ENCODE data around the gene GNG2.

GNG2 gene

GRCh38 chr14:51877810-51878209 is 17.4 kb downstream of the GNG2 start:
- H3K4me3 ChIP-seq (ENCODE audit: insufficient read length, low read depth), result no peak overlapping the region
- no peaks in the 10 kb centered on the region for H3K9me3 ChIP-seq (ENCODE audit: insufficient read depth, low read length)
- DNase-seq (ENCODE audit: low read depth, low spot score), result no peak
- no peaks in the 10 kb centered on the region for H3K27me3 ChIP-seq (ENCODE audit: insufficient read depth, insufficient read length)
- H3K36me3 ChIP-seq (ENCODE audit: insufficient read depth, insufficient read length, low read length), result no peaks in the 10 kb centered on the region
- no peak overlapping the region for H3K9ac ChIP-seq (ENCODE audit: insufficient read length, low read depth)
- no peak for TF ChIP-seq YY1 (IDR thresholded peaks at IDR 0.05; ENCODE audit: insufficient read depth, insufficient read length)
- TF ChIP-seq ZNF274 (IDR thresholded peaks at IDR 0.05; ENCODE audit: low read depth, low read length), result no peak
- no peak for TF ChIP-seq SUZ12 (IDR thresholded peaks at IDR 0.05; ENCODE audit: extremely low read depth, insufficient read depth, insufficient read length)
- H3K4me1 ChIP-seq (ENCODE audit: insufficient read depth, insufficient read length), result no peaks in the 10 kb centered on the region

GRCh38 chr14:51879170-51879569 is 18.8 kb downstream of the GNG2 start:
- Histone ChIP-seq H3K4me1 (ENCODE audit: insufficient read depth, insufficient read length) (no peaks in the 10 kb centered on the region), H3K36me3 (ENCODE audit: insufficient read depth, insufficient read length, low read length) (no peaks in the 10 kb centered on the region), H3K9ac (ENCODE audit: insufficient read length, low read depth) (no peak overlapping the region), H3K9me3 (ENCODE audit: insufficient read depth, low read length) (no peaks in the 10 kb centered on the region), H3K4me3 (ENCODE audit: insufficient read length, low read depth) (no peak overlapping the region), H3K27me3 (ENCODE audit: insufficient read depth, insufficient read length) (no peaks in the 10 kb centered on the region)
- DNase-seq (ENCODE audit: low read depth, low spot score), result no peak
- no peak for TF ChIP-seq SUZ12 (IDR thresholded peaks at IDR 0.05; ENCODE audit: extremely low read depth, insufficient read depth, insufficient read length)
- TF ChIP-seq ZNF274 (IDR thresholded peaks at IDR 0.05; ENCODE audit: low read depth, low read length), result no peak
- no peak for TF ChIP-seq YY1 (IDR thresholded peaks at IDR 0.05; ENCODE audit: insufficient read depth, insufficient read length)

GRCh38 chr14:51880835-51881580 is 20.6 kb downstream of the GNG2 start:
- no peak for DNase-seq (ENCODE audit: low read depth, low spot score)
- H3K4me1 ChIP-seq (ENCODE audit: insufficient read depth, insufficient read length), result no peaks in the 10 kb centered on the region
- TF ChIP-seq SUZ12 (IDR thresholded peaks at IDR 0.05; ENCODE audit: extremely low read depth, insufficient read depth, insufficient read length), result no peak
- no peak for TF ChIP-seq YY1 (IDR thresholded peaks at IDR 0.05; ENCODE audit: insufficient read depth, insufficient read length)
- no peak for TF ChIP-seq ZNF274 (IDR thresholded peaks at IDR 0.05; ENCODE audit: low read depth, low read length)

GRCh38 chr14:51881636-51882035 is 21.2 kb downstream of the GNG2 start:
- no peaks in the 10 kb centered on the region for H3K4me1 ChIP-seq (ENCODE audit: insufficient read depth, insufficient read length)

More at GRCh38 chr14:51880835-51881580, 20.6 kb downstream of the GNG2 start:
- H3K4me3 ChIP-seq (ENCODE audit: insufficient read length, low read depth), result no peak overlapping the region
- no peaks in the 10 kb centered on the region for H3K9me3 ChIP-seq (ENCODE audit: insufficient read depth, low read length)
- H3K9ac ChIP-seq (ENCODE audit: insufficient read length, low read depth), result no peak overlapping the region
- no peaks in the 10 kb centered on the region for H3K27me3 ChIP-seq (ENCODE audit: insufficient read depth, insufficient read length)
- H3K36me3 ChIP-seq (ENCODE audit: insufficient read depth, insufficient read length, low read length), result no peaks in the 10 kb centered on the region

GRCh38 chr14:51883232-51883631 is 22.8 kb downstream of the GNG2 start:
- no peak for TF ChIP-seq SUZ12 (IDR thresholded peaks at IDR 0.05; ENCODE audit: extremely low read depth, insufficient read depth, insufficient read length)
- no peak for TF ChIP-seq YY1 (IDR thresholded peaks at IDR 0.05; ENCODE audit: insufficient read depth, insufficient read length)
- TF ChIP-seq ZNF274 (IDR thresholded peaks at IDR 0.05; ENCODE audit: low read depth, low read length), result no peak
- Histone ChIP-seq H3K9me3 (ENCODE audit: insufficient read depth, low read length) (no peaks in the 10 kb centered on the region), H3K36me3 (ENCODE audit: insufficient read depth, insufficient read length, low read length) (no peaks in the 10 kb centered on the region), H3K4me1 (ENCODE audit: insufficient read depth, insufficient read length) (no peaks in the 10 kb centered on the region), H3K4me3 (ENCODE audit: insufficient read length, low read depth) (no peak overlapping the region), H3K9ac (ENCODE audit: insufficient read length, low read depth) (no peak overlapping the region), H3K27me3 (ENCODE audit: insufficient read depth, insufficient read length) (no peaks in the 10 kb centered on the region)
- no peak for DNase-seq (ENCODE audit: low read depth, low spot score)

More at GRCh38 chr14:51881636-51882035, 21.2 kb downstream of the GNG2 start:
- Histone ChIP-seq H3K4me3 (ENCODE audit: insufficient read length, low read depth) (no peak overlapping the region), H3K9ac (ENCODE audit: insufficient read length, low read depth) (no peak overlapping the region), H3K9me3 (ENCODE audit: insufficient read depth, low read length) (no peaks in the 10 kb centered on the region), H3K27me3 (ENCODE audit: insufficient read depth, insufficient read length) (no peaks in the 10 kb centered on the region), H3K36me3 (ENCODE audit: insufficient read depth, insufficient read length, low read length) (no peaks in the 10 kb centered on the region)
- DNase-seq (ENCODE audit: low read depth, low spot score), result no peak
- TF ChIP-seq YY1 (IDR thresholded peaks at IDR 0.05; ENCODE audit: insufficient read depth, insufficient read length) (no peak), ZNF274 (IDR thresholded peaks at IDR 0.05; ENCODE audit: low read depth, low read length) (no peak), SUZ12 (IDR thresholded peaks at IDR 0.05; ENCODE audit: extremely low read depth, insufficient read depth, insufficient read length) (no peak)

- no peak overlapping the region for H3K4me3 ChIP-seq (ENCODE audit: insufficient read length, low read depth)
- no peak for TF ChIP-seq YY1 (IDR thresholded peaks at IDR 0.05; ENCODE audit: insufficient read depth, insufficient read length)
- no peak overlapping the region for H3K9ac ChIP-seq (ENCODE audit: insufficient read length, low read depth)
- H3K36me3 ChIP-seq (ENCODE audit: insufficient read depth, insufficient read length, low read length), result no peaks in the 10 kb centered on the region
- DNase-seq (ENCODE audit: low read depth, low spot score), result no peak
- H3K9me3 ChIP-seq (ENCODE audit: insufficient read depth, low read length), result no peaks in the 10 kb centered on the region
- H3K27me3 ChIP-seq (ENCODE audit: insufficient read depth, insufficient read length), result no peaks in the 10 kb centered on the region
- no peaks in the 10 kb centered on the region for H3K4me1 ChIP-seq (ENCODE audit: insufficient read depth, insufficient read length)
These were observed 23.9 kb downstream of the GNG2 start for GRCh38 chr14:51884086-51884927.

GRCh38 chr14:51889851-51890250 is 29.4 kb downstream of the GNG2 start:
- no peaks in the 10 kb centered on the region for H3K27me3 ChIP-seq (ENCODE audit: insufficient read depth, insufficient read length)
- TF ChIP-seq ZNF274 (IDR thresholded peaks at IDR 0.05; ENCODE audit: low read depth, low read length), result no peak
- TF ChIP-seq YY1 (IDR thresholded peaks at IDR 0.05; ENCODE audit: insufficient read depth, insufficient read length), result no peak
- no peak for TF ChIP-seq SUZ12 (IDR thresholded peaks at IDR 0.05; ENCODE audit: extremely low read depth, insufficient read depth, insufficient read length)
- H3K9ac ChIP-seq (ENCODE audit: insufficient read length, low read depth), result no peak overlapping the region
- no peaks in the 10 kb centered on the region for H3K36me3 ChIP-seq (ENCODE audit: insufficient read depth, insufficient read length, low read length)
- no peaks in the 10 kb centered on the region for H3K9me3 ChIP-seq (ENCODE audit: insufficient read depth, low read length)
- H3K4me3 ChIP-seq (ENCODE audit: insufficient read length, low read depth), result no peak overlapping the region
- DNase-seq (ENCODE audit: low read depth, low spot score), result no peak
- no peaks in the 10 kb centered on the region for H3K4me1 ChIP-seq (ENCODE audit: insufficient read depth, insufficient read length)
